GM21390 (cell line): ENCODE results near the gene EFEMP2.

Source experiments
- ATAC-seq: cut with Tn5 transposase; IDR thresholded peaks from one replicate; pipeline ENCODE4 v1.9.1; 2021; ENCODE audit not compliant: unreplicated experiment

The EFEMP2 gene

DNA sequence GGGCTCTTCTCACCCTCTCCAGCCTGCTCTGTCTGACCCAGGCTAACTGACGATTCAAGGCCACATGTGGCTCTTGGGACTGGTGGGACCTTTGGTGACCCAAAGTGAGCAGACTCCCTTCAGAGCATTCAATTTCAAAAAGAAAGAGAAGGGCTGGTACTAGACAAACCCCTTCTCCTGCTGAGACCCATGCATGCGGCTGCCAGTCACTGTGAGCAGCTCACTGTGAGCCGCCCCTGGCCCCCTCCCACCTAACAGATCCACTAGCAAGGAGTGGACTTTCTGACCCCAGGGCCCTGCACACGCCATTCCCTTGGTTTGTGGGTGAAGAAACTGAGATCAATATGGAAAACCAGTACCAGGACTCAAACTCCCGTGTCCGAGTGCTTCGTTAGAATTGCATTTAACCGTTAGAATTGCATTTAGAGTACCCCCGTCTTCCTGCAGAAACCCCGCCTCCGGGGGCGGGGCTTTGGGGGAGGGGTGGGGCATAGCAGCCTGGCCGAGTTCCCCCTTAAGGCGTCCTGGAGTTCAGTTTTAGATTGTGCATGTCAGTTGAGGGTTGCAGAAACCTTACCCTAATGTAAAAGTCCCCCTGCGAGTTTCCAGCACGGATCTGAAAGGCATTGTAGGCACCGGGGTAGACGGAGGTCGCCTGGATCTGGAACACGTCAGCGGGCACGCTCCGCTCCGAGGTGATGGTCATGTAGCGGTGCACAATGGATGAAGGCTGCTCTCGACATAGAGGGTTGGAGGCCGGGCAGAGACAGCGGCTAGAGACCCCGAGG, 5.1 kb downstream of the EFEMP2 start:
- ATAC-seq = no peak

DNA sequence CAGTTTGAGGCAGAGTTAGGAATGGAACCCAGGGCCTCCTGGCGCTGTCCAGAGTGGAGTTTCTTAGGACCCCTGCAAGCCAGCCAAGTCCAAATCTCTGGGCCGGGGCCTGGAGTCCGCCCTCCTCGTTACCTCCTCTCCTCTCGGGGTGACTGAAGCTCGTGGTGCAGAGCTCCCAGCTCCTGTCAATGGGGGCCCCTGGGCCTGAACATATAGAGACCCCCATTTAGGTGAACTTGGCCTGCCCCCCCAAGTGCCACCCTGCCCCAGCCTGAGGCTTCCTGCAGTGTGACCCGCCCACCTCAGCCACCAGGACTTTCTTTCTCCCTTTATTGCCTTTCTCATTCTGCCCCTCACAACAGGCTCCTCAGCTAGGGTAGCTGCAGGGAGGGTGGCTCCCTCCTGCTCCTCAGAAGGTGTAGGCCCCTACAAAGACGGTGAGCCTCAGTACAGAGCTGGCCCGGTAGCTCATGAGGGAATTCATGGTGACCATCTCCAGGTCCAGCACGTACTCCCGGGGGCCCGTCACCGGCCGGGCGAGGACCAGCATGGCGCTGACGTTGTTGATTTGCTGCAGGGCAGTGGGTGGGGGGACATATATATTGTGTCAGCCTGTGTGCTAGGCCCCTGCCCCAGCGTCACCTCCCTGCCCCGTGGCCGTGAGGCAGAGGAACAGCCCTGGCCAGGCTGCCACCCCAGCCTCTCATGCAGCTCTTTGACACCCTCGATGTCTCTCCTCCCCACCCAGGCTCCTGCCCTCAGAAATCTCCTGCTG, 5.9 kb downstream of the EFEMP2 start:
- ATAC-seq = no peak

DNA sequence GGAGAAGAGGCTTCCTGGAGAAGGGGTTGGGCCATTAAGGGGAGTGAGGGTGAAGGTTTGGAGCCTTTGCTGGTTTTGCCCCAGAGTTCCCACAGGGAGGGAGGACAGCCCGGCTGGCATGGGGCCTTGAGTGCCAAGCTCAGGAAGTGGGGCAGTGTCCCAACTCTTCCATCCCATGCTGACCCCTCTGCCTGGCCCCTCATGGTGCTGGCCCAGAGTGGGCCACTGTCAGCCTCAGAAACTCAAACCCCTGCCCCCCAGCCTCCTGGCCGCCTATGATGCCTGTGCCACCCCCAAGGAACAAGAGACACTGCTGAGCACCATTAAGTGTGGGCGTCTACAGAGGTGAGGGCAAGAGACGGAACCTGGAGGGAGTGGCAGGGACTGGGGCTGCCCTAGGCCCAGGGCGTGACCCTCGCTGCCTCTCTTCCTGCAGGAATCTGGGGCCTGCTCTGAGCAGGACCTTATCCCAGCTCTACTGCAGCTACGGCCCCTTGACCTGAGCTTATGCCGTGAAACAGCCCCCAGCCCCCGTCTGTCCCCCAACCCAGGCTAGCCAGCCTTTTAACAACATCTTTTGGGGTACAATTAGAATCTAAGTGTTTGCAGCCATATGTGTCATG, 6.9 kb downstream of the EFEMP2 start:
- ATAC-seq = no peak

DNA sequence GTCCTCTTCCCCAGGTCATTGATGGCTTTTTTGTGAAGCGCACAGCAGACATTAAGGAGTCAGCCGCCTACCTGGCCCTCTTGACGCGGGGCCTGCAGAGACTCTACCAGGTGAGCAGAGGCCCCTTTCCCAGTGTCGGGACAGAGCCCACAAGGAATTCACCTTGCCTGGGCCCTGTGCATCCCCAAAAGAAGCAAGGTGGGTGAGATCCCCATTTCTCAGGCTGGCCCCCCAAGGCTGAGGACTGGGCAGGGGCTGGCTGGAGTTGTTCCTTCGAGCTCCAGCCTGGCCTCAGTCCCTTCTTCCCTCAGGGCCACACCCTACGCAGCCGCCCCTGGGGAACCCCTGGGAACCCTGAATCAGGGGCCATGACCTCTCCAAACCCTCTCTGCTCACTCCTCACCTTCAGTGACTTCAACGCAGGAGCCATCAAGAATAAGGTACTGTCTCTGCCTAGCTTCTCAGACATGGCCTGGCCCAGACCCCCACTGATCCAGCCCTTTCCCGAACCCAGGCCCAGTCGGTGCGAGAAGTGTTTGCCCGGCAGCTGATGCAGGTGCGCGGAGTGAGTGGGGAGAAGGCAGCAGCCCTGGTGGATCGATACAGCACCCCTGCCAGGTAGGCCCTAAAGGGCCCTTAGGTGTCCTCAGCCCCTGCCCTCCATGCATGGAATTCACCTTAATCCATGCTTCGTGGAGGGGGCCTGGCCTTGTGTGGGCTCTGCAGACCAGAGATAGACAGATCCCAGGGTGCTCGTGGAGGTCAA, 7.7 kb downstream of the EFEMP2 start:
- ATAC-seq = no peak

DNA sequence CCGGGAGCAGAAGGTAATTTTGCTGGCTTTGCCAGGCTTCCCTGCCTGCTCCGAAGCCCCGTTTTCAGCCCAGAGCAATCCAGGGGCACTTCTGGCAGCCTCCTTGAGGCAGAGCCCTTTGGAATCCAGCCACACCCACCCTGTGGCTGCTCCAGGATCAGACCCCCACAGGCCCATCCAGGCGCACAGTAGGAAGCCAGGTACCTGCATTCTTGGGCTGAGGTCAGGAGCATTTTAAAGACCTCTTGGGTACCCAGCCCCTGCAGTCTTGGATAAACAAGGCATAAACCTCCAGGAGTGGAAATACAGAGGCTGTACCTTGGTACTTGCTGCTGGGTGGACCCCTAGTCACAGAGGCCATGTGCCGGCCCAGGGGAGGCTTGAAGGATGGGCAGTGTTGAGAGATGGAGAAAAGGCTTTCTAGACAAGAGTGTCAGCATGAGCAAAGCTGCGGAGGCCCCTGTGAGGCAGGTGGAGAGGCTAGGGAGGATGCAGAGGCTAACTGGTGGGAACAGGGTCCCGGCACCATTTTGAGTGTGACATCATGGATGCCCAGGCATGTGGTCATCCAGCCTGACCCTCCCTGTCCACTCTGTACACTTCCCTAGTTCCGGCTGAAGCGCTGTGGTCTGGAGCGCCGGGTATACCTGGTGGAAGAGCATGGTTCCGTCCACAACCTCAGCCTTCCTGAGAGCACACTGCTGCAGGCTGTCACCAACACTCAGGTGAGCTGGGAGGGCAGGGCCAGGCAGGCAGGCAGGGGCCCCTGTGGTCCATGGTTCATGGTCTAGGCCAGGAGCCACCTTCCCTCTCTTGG, 8.5 kb downstream of the EFEMP2 start:
- ATAC-seq = no peak

DNA sequence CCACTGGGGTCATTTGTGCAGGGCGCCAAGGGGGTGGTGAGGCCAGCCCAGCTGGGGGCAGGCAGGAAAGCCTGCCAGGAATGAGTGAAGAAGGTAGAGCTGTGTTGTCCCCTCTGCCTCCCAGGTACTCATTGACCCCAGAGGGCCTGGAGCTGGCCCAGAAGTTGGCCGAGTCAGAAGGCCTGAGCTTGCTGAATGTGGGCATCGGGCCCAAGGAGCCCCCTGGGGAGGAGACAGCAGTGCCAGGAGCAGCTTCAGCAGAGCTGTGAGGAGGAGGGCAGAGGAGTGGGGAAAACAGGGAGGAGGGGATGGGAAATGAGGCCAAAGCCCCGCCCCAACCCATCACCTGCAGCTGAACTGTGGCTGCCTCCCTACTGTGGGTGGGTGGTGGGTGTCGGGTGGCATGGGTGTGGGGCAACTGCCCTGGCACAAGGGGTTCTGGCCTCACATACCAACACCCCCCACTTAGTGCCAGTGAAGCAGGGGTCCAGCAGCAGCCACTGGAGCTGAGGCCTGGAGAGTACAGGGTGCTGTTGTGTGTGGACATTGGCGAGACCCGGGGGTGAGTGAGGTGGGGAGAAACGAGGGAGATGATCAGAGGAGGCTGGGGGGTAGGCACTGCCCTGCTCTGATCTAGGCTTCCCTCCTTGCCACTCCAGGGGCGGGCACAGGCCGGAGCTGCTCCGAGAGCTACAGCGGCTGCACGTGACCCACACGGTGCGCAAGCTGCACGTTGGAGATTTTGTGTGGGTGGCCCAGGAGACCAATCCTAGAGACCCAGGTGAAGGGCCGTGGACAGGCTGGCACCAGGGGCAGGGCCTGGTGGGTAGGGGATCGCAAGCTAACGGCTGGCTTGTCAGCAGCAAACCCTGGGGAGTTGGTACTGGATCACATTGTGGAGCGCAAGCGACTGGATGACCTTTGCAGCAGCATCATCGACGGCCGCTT, 9.4 kb downstream of the EFEMP2 start:
- ATAC-seq = no peak

DNA sequence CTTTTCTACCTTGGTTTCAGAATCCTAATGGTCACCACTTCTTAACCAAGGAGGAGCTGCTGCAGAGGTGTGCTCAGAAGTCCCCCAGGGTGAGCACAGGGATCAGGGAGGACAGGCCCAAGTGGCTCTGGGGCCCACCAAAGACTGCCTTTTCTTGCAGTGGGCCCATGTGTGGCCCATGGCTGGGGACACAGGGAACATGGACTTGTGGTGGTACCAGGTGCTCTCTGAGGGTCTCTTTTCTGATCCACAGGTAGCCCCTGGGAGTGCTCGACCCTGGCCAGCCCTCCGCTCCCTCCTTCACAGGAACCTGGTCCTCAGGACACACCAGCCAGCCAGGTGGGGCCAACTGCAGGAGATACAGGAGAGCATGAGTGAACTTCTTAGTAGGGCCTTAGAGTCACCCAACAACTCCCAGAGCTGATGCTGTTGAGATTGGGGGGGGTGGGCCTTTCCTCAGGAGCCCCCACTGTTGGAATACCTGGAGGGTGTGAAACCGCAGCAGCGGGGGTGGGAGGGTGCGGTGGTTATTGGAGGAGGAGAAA, 10.3 kb downstream of the EFEMP2 start:
- no peak for ATAC-seq

DNA sequence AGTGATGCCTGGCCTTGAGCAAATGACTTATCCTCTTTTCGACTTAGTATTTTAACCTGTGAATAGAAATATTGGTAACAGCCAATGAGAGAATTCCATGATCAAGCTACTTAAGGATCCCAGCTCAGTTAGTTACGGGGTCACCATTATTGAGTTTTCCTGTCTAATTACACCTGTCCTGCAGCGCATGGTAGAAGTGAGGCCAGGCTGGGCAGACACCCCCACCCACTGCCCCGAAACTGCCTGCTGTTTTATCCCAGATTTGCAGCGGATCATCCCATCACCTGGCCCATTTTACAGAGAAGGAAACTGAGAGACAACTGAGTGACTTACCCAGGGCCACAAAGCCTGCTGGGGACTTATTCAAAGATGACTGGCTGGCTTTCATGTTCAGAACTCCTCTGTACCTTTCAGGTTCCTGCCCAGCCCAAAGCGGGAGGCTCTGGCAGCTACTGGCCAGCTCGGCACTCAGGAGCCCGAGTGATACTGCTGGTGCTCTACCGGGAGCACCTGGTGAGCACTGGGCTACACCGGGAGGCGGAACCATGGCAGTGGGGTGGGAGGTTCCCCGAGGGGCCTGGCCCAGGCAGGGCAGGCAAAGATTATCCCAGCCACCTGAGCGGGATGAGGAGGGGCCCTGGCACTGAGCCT, 10.9 kb downstream of the EFEMP2 start:
- no peak for ATAC-seq

DNA sequence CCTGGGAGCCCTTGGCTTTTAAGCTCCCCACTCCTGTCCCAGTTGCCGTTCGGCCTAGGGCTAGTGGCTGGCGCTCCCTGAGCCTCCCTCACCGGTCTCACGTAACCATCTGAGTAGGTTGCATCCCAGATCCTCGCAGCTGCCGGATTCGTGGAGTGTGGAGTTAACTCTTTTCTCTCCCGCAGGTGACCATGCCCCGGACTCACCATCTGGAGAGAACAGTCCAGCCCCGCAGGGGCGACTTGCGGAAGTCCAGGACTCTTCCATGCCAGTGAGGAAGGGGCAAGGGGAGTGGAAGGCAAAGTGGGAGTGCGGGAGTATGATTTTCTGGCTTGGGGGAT, 11.5 kb downstream of the EFEMP2 start:
- no peak for ATAC-seq

DNA sequence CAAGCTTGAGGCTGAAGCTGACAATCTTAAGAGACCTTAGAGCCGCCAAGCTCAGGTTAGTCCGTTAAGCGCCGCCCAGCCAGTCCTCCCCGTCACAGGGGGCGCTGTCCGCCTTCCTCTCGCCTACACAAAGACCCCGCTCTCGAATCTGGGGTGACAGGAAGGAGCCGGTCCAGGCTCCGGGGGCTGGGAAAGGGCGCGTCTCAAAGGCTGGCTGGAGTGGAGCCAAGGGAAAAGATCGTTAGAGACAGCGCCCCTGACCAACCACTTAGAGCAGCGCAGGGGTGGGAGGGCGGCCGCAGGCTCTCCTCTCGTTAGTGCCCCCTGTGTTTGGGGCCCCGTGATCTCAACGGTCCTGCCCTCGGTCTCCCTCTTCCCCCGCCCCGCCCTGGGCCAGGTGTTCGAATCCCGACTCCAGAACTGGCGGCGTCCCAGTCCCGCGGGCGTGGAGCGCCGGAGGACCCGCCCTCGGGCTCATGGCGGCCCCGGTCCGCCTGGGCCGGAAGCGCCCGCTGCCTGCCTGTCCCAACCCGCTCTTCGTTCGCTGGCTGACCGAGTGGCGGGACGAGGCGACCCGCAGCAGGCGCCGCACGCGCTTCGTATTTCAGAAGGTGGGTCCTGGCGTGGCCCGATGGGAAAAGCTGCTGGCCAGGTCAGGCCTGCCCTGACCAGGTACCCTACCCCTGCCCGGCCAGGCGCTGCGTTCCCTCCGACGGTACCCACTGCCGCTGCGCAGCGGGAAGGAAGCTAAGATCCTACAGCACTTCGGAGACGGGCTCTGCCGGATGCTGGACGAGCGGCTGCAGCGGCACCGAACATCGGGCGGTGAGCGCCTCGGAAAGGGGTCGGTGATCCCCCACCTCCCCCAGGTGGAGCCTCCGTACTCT, 12.1 kb downstream of the EFEMP2 start, which contains the start of gene MUS81:
TSS of gene MUS81 (plus strand) at position 156 of the 887 bp plus-strand sequence. CDS start at position 477, 321 bp downstream.
- ATAC-seq = peak; percentile 33

DNA sequence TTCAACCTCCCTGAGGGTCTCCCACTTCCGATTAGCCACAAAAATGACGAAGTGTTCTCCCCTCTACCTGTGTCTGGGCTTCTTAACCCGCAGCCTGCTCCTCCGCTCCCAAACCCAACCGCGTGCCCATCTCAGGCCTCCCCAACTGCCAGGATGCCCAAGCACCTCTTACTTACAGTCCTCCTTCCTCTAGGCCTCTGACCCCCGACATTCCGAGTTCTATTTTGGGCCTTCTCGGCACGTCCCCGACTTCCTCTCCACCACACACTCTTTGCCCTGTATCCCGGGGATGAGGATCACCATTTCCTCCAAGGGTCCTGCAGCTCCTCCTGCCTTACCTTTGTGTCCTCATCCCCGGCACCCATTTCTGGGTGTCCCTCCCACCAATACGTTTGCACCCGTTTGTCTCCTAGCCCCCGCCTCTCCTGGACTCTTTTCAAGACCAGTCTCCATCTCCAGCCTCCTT, 12.8 kb downstream of the EFEMP2 start:
- no peak for ATAC-seq

DNA sequence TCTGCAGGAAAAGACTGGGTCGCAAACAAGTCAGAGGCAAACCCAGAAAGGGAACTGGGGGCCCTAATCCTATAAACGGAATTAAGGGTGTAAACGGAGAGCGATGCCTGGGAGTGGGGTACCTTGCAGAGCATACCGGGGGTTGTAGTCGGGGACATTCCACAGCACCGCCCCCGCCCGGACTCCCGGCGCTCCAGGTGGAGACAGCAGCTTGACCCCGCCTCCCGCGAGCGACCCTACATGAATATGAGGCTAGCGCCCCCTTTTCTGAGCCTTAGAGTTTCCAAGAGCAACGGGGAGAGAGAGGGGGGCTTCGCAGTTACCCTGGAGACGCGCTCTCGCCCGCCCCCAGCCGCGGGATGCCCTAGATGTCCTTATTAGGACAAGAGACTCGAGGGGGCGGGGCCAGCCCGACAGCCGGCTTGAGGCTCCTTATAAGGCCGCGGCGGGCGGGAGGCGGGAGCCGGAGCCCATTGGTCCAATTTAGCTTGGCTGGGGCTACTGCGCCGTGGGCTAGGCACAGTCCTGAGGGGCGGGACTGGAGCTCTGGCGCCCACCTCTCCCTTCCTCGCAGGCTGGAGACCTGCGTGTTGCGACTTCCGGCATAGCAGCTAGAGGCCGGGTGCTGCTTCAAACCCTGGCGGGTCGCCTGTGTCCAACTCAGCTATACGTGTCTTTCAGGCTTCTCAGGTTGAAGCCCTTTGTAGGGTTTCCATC, 13.3 kb downstream of the EFEMP2 start:
- peak; percentile 42 for ATAC-seq

DNA sequence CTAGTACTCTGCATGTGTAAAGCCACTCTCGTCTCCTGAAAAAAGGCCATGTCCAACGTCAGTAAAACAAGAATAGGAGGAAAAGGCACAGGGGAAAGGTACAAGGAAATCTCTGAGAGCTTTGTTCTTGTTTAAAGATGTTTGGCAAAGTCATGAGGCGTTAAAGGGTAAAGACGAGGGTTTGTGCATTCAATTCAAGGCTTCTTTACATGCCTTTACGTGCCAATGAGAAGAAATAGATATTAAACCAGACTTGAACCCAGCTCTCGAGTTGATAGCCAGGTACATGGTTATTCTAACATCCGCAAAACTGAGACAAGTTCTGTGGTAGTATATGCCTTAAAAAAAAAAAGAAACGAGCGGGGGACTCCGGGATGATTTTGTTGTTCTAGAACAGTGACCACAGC, 13.9 kb downstream of the EFEMP2 start:
- no peak for ATAC-seq

DNA sequence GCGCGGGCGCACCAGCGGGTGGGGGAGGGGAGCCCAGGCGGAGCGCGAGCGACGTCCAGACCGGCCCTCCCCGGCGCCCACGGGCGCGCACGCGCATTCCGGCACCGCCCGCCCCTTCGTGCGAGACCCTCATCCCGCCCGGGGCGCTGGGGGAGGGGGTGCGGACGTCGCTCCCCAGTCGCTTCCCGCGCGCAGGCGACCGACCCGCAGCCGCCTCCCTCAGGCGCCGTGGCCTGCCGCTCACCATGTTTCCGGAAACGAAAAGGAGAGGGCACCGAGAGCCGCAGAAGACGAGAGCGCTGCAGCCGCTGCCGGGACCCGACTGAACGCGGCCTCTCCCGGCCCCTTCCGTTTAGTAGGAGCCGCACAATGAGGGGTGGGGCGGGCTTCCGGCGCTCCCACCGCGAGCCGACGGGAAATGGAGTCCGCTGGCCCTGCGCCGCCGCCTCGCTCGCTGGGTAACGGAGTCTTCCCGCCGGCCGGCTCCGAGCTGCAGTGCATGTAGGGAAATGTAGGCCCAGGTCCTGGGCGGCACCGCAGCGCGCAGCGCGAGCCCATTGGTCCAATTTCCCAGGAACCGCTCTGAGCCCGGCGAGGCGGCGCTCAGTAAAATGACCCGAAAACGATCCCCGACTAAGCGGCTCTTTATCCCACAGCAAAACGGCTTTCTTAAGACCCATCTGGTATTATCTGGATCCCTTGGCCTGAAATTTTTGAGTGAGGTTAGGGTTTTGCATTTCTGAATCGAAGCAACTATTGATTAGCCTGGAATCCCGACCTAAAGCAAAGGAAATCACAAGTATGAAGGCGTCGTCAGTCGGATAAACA, 14.5 kb downstream of the EFEMP2 start, which contains the start of gene CFL1:
TSS of gene CFL1 (minus strand) at position 328 of the 828 bp plus-strand sequence. CDS start at position 247, 81 bp downstream.
- ATAC-seq = peak; percentile 48

DNA sequence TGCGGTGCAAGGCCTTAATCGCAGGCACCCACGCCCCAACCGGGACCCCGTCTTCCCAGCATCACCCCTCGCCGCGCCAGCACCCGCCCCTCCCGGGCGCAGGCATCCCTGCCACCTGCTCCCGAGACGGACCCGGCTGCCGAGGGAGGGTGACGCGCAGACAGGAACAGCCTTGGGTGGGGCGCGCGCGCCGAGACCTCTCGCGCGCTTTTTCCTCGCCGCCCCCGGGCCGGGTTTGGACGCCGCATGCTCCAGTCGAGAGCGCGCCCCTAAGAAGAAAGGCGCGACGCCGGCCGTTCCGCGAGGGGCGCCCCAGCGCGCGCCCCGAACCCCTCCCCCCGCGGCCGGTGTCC, 15.1 kb downstream of the EFEMP2 start:
- ATAC-seq = no peak
